SIG-M5 (cell line): Measurements from ENCODE around the gene CTNNA2.
"Not testable (repeated sequence)": the region's sequence is repeated elsewhere in the genome, so short reads cannot be mapped to it uniquely, and the experiment has no call there.

Experiments
- DNase-seq: peaks from one replicate; lab custom pipeline; 2025; lab: John Stamatoyannopoulos, UW

Gene CTNNA2

DNA sequence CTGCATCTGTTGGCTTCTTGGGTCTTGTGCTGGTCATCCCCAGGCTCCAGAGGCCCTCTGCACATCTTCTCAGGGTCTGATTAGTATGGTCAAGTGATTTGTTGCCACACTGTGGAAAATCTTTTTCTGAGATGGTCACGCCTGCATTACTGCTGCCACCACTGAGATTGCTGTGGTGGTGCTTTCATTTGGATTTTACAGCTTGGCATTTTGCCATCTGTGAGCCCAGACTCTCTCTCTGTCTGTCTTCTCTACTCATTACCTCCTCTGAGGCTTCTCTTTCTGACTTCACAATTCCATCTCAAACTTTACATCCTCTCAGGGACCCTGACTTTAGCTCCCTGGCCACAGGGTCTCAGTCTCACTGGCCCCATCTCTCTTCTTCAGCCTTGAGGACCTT, 637.1 kb downstream of the CTNNA2 start:
- no peak for DNase-seq

DNA sequence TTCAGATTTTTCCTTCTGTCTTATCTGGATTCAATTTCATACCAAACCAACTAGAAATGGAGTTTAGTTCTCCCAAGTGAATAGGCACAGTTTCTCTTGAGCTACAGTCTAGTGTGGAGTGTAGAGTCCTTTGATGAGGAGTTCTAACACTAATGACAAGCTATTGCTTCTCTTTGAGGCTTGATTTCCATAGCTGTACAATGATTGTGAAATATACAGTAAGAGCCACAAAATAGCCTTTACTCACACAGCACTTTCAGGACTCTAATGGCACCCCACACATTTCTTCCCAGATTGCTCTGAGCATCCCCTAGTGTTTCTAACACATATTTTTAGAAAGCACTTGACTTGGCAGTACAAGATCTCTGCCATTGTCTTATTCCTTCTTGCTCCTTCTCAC, 638.4 kb downstream of the CTNNA2 start:
- DNase-seq, result no peak

DNA sequence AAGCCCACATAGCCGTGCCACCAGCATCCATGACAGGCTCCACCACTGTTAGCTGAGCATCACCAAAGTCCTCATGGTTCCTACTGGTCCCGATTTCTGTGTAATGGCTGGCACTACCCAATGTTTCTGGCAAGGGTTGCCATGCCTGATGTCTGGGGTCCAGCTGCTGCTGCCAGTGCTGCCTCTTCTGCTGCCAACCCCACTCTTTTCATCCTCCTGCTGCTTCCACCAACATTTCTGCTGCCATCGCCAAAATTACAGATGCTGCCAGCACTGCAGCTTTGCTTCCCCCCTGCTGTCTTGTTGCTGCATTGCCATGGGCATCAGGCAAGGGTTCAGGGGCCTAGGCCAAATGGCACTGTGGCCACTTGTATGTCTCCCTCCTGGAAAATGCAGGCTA, 638.8 kb downstream of the CTNNA2 start:
- DNase-seq, result no peak

DNA sequence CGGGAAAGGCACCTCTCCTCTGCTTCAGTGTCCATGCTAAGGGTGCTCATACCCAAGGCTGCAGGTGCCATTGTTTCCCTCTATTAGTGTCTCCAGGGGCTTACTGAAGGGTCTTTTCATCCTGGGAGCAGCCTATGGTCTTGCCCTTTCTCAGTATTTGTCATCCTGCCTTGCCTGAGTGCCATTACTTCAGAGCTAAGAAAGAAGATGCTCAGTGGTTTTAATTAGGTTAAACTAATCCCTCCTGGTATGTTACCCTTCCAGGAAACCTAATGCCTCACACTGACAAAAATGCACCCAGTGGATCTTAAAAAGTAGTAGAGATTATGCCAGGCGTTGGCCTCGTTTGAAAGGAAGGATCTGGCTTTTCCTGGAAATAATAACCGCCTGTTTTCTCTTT, 640.3 kb downstream of the CTNNA2 start:
- DNase-seq, result no peak

DNA sequence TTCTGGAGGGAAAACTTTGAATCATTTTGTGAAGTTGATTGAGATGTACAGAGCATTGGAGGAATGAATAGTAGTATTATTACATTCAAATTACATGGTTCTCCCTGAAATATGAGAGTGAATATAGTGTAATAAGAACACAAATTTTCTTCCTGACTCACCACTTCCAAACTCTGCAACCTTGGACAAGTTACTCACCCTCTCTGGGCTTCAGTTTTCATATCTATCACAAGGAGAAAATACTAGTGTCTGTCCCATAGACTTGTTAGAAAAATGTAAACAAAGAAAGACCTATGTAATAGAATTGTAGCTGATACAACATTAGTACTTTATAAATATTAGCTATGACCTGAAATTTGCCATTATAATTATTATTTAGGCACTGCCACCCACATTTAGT, 640.9 kb downstream of the CTNNA2 start:
- no peak for DNase-seq

DNA sequence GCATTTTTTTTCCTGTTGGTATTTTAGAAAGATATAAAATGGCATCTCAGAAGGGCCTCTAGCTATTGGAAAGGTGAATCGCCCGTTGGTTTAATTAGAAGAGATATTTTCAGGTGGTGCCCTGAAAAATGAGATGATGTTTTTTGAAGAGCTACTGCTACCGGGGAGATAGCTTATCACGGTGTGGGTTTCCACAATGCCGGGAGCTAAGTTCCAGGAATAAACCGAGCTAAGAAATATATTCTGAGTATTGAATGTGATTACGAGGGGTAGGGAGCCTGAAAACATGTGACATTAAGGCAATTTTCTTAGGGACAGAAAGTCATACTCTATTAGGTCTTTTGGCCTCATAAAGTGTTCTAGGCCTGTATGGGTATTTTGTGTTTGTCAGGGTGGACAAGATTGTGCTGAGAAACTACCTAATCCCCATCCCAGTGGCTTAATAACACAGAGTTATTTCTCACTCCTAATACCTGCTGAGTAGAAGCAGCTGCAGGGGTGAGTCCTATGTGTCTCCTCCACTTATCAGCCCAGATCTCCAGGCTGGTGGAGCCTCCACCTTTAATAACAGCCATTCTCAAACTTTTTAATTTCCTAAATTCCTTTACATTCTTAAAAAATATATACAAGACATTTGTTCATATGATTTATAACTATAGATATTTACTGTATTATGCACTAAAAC, 641.5 kb downstream of the CTNNA2 start:
- DNase-seq, result no peak

DNA sequence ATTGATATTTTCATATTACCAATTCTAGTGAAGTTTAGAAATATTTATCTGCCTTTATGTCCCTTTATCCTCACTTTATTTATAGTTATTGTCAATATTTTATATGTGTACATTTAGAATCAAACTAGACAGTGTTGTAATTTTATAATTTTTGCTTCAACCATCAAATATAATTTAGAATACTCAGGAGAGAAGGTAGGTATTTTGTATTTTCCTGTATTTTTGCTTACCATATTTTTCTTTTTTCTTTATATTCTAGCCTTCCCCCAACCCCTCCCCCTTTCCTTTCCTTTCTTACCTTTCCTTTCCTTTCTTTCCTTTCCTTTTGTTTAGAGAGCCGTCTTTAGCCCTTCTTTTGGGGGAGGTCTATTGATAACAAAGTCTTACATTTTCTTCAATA, 651.5 kb downstream of the CTNNA2 start:
- no peak for DNase-seq

DNA sequence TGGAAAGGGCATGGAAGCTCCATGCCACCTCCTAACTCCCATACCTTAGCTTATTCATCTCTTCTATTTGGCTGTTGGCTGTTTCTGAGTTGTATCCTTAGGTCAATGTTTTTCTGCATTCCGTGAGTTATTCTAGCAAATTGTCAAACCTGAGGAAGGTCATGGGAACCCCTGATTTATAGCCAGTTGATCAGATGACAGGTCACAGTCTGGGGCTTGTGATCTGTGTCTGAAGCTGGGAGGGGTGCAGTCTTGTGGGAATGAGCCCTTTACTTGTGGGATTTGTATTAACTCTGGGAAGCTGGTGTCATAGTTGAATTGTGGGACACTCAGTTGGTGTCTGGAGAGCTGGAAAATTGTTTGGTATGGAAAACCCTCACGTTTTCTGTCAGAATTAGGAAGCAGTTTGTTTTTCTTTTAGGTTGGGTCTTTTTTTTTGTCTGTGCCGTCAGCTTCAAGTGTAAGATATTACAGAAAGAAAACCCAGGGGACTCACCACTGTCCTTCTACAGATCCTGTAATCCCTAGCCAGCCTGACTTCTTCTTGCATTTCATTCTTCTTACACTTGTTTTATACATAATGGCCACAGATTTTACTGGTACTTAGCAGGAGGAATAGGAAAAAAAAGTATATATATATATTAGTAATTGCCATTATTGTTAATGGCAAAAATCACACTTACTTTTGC, 653.8 kb downstream of the CTNNA2 start:
- no peak for DNase-seq

DNA sequence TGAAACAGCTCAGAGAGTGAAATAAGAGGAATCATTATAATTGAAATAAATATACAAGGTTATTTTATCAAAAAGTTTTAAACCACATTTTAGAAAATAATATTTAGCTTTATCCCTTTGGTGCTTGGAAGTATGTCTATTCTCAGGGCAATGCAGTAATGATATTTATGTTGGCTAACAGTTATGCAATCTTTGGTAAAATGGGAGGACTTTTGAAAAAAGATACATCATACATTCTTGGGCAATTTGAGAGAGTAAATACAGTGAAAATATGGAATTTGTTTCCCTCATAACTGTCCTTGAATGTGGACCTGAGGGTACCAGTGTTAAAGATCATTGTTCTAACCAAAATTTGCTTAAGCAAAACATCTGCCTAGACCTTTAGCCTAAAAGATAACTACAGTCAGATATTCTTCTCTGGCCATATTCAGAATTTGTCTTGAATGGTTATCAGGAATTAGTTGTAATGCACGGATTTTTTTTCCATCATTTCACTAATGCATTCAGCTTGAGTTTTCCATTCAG, 654.5 kb downstream of the CTNNA2 start:
- no peak for DNase-seq

DNA sequence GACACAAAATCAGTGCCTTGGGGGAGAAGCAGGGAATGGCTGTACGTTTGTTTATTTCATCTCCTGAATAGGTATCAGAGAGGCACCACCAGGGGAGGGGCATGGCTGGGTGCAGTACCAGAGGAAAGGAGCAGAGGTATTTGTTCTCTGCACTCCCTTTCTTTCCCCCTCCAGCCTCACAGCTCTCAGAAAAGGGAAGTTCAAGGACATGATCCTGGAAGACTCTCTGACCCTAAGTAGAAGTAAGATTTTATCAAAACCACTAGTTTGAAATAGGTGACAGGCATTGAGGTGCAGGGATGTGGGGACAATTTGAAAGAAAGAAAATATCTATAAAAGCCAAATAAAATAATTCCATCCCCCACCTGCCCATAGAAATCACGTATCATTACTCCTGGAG, 655.2 kb downstream of the CTNNA2 start:
- DNase-seq, result no peak

DNA sequence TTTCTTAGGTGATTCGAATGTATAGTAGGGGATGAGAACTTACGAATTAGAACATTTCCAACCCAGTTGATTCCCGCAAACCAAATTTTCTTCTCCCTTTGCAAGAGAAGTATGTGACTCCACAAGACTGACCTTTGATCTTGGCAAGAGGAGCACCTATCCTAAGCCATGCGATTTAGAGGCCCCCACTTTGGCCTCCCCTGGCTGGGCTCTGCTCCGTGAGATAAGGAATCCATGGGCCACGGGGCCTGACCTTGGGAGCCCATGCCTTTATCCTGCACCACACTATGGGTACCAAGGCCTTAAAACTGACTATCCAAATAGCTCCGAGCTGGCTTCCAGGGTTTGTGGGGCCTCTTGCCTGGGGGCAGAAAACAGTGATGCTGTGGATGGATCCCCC, 656.0 kb downstream of the CTNNA2 start:
- DNase-seq, result no peak

DNA sequence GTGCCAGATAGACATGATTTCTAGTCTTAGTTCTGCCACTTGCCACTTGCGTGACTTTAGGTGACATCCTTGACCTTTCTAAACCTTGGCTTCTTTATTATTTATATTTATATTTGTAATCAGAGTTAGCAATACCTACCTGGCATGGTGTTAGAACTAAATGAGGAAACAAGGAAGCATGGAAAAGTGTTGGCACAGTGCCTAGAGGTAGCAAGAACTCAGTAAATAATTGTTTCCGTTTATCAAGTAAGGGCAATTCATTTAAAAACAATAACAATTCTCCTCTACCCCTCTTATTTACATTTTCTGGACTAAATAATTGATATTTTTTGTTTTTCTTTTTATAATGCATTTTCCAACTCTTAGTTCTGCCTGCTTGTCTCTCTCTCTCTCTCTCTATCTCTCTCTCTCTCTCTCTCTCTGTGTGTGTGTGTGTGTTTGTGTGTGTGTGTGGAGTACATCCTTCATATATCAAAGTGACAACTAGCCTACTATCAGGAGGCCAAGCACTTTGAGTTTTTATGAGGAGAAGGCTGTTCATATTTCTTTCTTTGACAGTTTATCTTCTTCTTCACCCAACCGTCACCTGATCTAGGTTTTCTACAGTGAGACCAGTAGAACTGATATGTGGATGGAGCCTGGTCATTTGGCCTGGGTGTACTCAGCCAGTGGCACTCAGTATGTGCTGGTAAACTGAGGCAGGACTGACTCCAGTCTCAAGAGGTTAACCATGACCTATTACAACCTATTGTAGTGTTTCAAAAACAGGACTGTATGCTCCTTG, 657.2 kb downstream of the CTNNA2 start:
- DNase-seq, result no peak

DNA sequence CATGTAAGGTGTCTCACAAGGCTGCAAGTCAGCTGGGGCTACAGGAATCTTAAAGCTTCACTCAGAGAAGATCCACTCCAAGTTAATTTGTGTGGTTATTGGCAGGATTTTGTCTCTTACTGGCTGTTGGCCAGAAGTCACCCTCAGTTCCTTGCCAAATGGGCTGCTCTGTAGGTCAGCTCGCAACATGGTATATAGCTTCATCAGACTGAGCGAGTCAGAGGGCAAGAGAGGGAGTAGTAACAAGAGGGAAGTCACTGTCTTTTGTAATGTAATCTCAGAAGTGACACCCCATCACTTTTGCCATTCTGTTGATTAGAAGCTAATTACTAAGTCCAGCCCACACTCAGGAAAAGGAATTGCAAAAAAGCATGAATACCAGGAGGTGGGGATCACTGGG, 672.2 kb downstream of the CTNNA2 start:
- DNase-seq, result no peak

DNA sequence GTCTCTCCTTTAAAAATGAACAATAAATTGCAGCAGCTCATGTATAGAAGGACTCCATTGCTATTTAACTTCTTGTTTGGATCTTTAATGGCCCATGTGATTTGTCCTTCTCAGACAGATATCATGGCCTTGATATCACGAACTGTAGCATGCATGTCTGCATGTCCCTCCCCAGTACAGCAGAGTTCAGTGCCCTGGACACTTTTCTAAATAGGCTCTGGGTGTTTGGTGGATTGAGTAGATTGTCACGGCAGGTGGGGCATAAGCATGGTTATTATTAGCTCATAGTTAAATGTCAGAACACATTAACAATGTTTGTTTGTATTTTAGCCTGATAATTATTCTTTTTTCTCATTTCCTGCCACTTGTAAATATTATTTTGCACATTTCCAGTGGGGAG, 673.4 kb downstream of the CTNNA2 start:
- no peak for DNase-seq

DNA sequence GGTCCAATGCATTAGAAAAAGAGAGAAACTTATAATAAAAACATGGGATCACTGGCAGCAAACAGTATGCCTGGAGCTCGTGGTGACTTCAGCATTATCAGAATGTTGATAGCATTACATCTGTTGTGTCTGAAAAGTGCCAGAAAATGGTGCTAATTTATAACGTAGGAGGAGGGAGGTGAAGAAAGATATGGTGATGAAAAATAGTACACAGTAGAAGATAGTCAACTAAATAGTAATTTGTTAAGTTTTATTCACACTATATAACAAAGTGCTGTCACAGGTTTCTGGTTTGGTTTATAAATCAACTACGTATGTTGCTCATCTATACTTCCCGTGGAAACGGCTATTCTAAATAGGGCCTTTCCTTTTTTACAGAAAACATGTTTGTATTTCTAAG, 674.3 kb downstream of the CTNNA2 start:
- DNase-seq, result no peak

DNA sequence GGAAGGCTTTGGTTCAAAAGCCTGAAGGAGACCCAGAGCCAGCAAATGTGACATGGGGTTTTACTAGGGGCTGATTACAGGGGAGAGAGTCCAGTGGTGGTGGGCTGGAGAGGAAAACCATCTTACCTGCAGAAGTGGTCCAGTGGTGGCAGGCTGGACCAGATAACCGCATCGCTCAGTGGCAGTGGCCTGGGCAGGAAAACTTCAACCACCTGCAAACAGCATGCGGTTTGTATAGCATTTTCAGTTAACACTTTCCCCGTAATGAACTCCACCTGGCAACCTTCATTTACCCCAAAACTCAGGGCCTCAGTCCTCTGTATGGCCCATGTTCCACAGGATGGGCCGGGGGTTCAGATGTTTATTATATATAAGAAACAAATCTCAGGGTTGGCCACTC, 677.3 kb downstream of the CTNNA2 start:
- DNase-seq, result no peak

DNA sequence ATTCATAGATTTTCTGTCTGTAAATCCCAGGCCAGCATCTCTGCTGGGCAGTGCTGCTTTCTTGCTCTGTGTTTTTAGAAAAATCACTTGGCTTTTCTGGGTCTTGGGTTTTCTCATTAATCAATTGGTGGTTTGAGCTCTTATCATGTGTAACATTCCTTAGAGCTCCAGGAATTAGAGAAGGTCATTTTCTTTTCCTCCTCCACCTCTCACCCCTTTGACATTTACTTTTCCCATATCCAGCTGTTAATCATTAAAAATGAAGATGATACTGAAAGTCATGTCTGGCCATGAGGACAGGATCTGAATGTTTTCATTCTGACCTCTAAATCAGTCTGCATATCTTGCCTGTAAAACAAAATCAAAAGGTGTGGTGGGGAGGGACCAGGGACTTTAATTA, 680.7 kb downstream of the CTNNA2 start:
- no peak for DNase-seq

DNA sequence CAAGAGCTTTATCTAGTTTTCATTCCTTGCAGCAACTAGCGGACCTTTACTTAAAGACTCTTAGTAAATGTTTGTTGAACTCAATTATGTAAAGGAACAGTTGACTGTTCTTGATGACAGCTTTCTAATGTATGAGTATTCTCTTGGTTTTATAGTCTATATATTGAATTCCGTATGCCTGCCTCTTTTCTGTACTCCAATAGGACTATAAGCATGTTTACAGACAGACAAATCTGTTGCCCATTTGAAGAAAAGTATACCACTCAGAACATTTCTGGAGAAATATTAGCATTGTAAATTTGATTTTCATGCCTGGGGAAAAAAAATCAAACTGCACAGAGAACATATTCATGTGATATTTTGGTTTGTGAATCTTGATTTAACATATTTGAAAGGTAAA, 682.2 kb downstream of the CTNNA2 start:
- no peak for DNase-seq

DNA sequence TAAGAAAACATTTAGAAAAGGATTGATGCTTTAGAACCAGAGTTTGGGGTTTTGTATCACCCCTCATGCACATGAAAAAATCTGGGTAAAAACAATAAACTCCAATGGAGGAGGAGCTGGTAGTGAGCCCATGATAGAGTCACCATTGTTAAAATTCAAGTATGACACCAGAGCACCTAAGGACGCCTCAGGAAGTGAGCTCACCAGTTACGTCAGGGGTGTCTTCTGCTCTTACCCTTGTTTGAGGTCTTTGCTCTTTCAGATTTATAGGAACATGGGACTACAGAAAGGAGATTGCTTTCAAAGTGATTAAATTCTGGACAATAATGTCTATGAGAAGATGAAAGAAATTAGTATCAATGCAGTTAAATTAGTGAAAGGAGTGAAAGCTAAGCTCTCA, 685.2 kb downstream of the CTNNA2 start:
- DNase-seq, result no peak

DNA sequence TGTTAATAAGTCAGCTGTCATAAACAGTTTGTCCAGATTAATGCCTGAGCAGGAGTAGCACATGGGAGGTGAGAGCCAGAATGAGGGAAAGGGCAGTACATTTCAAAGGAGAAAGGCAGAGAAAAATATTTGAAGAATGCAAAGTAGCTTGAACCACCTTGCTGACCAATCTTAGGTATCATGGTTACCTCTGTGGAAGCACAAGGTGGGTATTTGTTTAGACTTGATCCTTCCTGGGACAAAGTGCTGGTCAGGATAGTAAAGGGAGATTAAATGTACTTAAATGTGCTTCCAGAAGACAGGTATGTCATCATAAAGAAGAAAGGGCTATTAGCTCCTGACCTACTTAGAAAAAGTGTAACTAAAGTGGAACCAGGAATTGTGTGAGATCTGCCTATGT, 686.7 kb downstream of the CTNNA2 start:
- DNase-seq, result no peak

DNA sequence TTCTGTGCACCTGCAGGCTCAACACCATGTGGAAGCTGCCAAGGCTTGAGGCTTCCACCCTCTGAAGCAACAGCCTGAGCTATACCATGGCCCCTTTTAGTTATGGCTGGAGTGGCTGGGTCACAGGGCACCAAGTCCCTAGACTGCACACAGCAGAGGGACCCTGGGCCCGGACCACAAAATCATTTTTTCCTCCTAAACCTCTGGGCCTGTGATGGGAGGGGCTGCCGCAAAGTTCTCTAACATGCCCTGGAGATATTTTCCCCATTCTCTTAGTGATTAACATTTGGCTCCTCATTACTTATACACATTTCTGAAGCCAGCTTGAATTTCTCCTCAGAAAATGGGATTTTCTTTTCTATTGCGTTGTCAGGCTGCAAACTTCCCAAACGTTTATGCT, 691.1 kb downstream of the CTNNA2 start:
- DNase-seq, result not testable (repeated sequence)

DNA sequence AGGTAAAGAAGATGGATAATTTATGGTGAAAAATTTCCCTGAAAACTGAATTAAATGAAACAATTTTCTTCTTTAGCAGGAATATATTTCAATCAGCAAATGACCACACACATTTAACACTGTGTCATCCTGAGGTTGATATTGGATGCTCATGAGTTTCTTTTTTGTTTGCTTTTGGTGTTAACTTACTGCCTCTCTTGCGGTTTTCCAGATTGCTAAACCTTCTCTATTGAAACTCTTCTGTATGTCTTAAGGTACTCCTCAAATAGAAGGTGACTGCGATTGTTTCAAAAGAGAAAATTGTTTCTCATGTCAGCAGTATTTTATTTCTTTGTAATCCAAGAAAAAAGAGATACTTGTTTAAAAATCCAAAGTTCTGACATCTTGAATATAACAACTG, 692.6 kb downstream of the CTNNA2 start:
- DNase-seq, result no peak

DNA sequence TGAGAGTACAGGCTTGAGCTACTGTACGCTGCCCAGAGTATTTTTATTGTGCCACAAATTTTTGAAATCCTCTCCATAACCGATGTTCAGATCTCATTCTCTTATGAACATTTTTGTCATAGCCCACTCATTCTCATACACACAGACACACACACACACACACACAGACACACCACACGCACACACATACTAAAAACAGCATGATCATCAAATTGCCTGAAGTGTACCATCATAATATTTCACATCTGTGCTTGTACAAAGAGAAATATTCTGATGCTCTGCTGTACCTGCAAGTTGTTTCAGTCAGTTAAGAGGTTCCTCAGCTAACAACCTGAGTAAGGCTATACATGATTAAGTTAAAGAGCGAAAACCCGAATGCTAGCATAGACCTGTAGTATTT, 696.6 kb downstream of the CTNNA2 start:
- no peak for DNase-seq
